Astrocyte (in vitro differentiated cells and primary cell): ENCODE data around the gene MBP. TPM values are rescaled to one million over a fixed set of nuclear protein-coding genes. Genes with fewer than 3 reads are reported as not detected.

Experiments
- DNase-seq: peaks from one replicate; pipeline ENCODE4 v3.0.0-alpha.2; 2010; ENCODE audit warnings: low read depth
- FAIRE-seq: peaks from 2 replicates; lab custom pipeline; 2011; peaks lifted over from hg19 to GRCh38; lab: Jason Lieb, UNC
- H2AFZ ChIP-seq: 2 replicates; pipeline ENCODE4 v1.6.0; 2012; ENCODE audit warnings: low read depth, low read length, inconsistent platforms
- H3K27ac ChIP-seq: 2 replicates; pipeline ENCODE4 v1.5.1; 2011; ENCODE audit warnings: low read depth, low read length, inconsistent platforms
- H3K27me3 ChIP-seq: 2 replicates; pipeline ENCODE4 v1.6.0; 2011; ENCODE audit warnings: low read length, inconsistent platforms; ENCODE audit not compliant: insufficient read depth
- H3K36me3 ChIP-seq: 2 replicates; pipeline ENCODE4 v1.5.1; 2011; ENCODE audit warnings: low read length, inconsistent platforms; ENCODE audit not compliant: insufficient read depth
- H3K4me1 ChIP-seq: 2 replicates; pipeline ENCODE4 v1.5.1; 2011; ENCODE audit warnings: low read length, inconsistent platforms; ENCODE audit not compliant: insufficient read depth
- H3K4me2 ChIP-seq: 2 replicates; pipeline ENCODE4 v1.6.0; 2012; ENCODE audit warnings: low read length, inconsistent platforms
- H3K4me3 ChIP-seq: 2 replicates; pipeline ENCODE4 v1.5.1; 2011; ENCODE audit warnings: low read depth, mild to moderate bottlenecking, low read length, inconsistent platforms; ENCODE audit not compliant: insufficient read depth
- H3K79me2 ChIP-seq: 2 replicates; pipeline ENCODE4 v1.6.0; 2012; ENCODE audit warnings: mild to moderate bottlenecking, low read length, inconsistent platforms; ENCODE audit not compliant: insufficient read depth
- H3K9ac ChIP-seq: 2 replicates; pipeline ENCODE4 v1.6.0; 2012; ENCODE audit warnings: mild to moderate bottlenecking, low read length, inconsistent platforms
- H3K9me3 ChIP-seq: 2 replicates; pipeline ENCODE4 v1.5.1; 2012; ENCODE audit warnings: low read depth, mild to moderate bottlenecking, low read length, inconsistent platforms; ENCODE audit not compliant: insufficient read depth
- H4K20me1 ChIP-seq: 2 replicates; pipeline ENCODE4 v1.6.0; 2012; ENCODE audit warnings: low read length, inconsistent platforms; ENCODE audit not compliant: insufficient read depth
- H3K27ac Mint-ChIP-seq: one replicate; pipeline ENCODE4 v1.8.0; 2021; ENCODE audit warnings: mild to moderate bottlenecking, mixed read lengths; ENCODE audit not compliant: unreplicated experiment
- H3K27me3 Mint-ChIP-seq: one replicate; pipeline ENCODE4 v1.8.0; 2021; ENCODE audit warnings: low read depth, mixed read lengths; ENCODE audit not compliant: unreplicated experiment
- H3K36me3 Mint-ChIP-seq: one replicate; pipeline ENCODE4 v1.8.0; 2021; ENCODE audit warnings: low read depth, mixed read lengths; ENCODE audit not compliant: unreplicated experiment
- H3K4me1 Mint-ChIP-seq: one replicate; pipeline ENCODE4 v1.8.0; 2021; ENCODE audit warnings: low read depth, mixed read lengths; ENCODE audit not compliant: unreplicated experiment
- H3K4me3 Mint-ChIP-seq: one replicate; pipeline ENCODE4 v1.8.0; 2021; ENCODE audit warnings: mild to moderate bottlenecking, moderate library complexity, mixed read lengths; ENCODE audit not compliant: unreplicated experiment
- H3K9me3 Mint-ChIP-seq: one replicate; pipeline ENCODE4 v1.8.0; 2021; ENCODE audit warnings: mild to moderate bottlenecking, mixed read lengths; ENCODE audit not compliant: unreplicated experiment
- CTCF ChIP-seq: IDR thresholded peaks from 2 replicates; pipeline ENCODE4 v1.5.1; 2011; ENCODE audit warnings: low read depth, mild to moderate bottlenecking, inconsistent platforms, low read length, moderate library complexity; ENCODE audit not compliant: insufficient read depth
- EZH2 ChIP-seq: IDR thresholded peaks from 2 replicates; pipeline ENCODE4 v1.6.1; 2012; ENCODE audit warnings: mild to moderate bottlenecking, low read length, inconsistent platforms; ENCODE audit not compliant: insufficient read depth
- total RNA-seq: library from RNA; stranded (reverse); gene quantifications from 2 replicates; pipeline ENCODE4 v1.2.1, GENCODE V29; 2021

Gene MBP
- total RNA-seq, 1 donor from 2014 or later = 11.4 TPM

- no peaks in the 10 kb centered on the region for H3K27me3 ChIP-seq
- no peak overlapping the region for H3K27ac ChIP-seq
- Mint-ChIP-seq H3K27ac (no peak overlapping the region), H3K4me1 (peaks cover 24% of the 10 kb centered on the region), H3K9me3 (no peaks in the 10 kb centered on the region), H3K4me3 (no peak overlapping the region), H3K27me3 (no peaks in the 10 kb centered on the region), H3K36me3 (no peaks in the 10 kb centered on the region)
- H3K4me3 ChIP-seq = no peak overlapping the region
- peaks cover 5% of the 10 kb centered on the region for H3K79me2 ChIP-seq
- FAIRE-seq = no peak
- no peaks in the 10 kb centered on the region for H4K20me1 ChIP-seq
- no peak overlapping the region for H3K4me2 ChIP-seq
- no peaks in the 10 kb centered on the region for H3K36me3 ChIP-seq
- H3K9me3 ChIP-seq = no peaks in the 10 kb centered on the region
- no peak overlapping the region for H2AFZ ChIP-seq
- DNase-seq = no peak
- peaks cover 14% of the 10 kb centered on the region for H3K4me1 ChIP-seq
- no peak overlapping the region for H3K9ac ChIP-seq
- TF ChIP-seq EZH2 (no peak), CTCF (no peak)
Measured at GRCh38 chr18:77090546-77091174, 41.9 kb downstream of the MBP start.

GRCh38 chr18:77089723-77090285, 42.8 kb downstream of the MBP start:
- Histone ChIP-seq H3K79me2 (peaks cover 5% of the 10 kb centered on the region), H3K4me2 (no peak overlapping the region), H3K27ac (no peak overlapping the region), H3K36me3 (no peaks in the 10 kb centered on the region), H3K27me3 (no peaks in the 10 kb centered on the region), H3K4me1 (peaks cover 14% of the 10 kb centered on the region), H3K4me3 (no peak overlapping the region), H4K20me1 (no peaks in the 10 kb centered on the region), H3K9ac (no peak overlapping the region), H3K9me3 (no peaks in the 10 kb centered on the region), H2AFZ (no peak overlapping the region)
- FAIRE-seq (no peak), DNase-seq (no peak)
- no peaks in the 10 kb centered on the region for H3K36me3 Mint-ChIP-seq
- H3K9me3 Mint-ChIP-seq = no peaks in the 10 kb centered on the region
- TF ChIP-seq CTCF (no peak), EZH2 (no peak)
- H3K27me3 Mint-ChIP-seq = no peaks in the 10 kb centered on the region
- H3K27ac Mint-ChIP-seq = no peak overlapping the region
- peaks cover 22% of the 10 kb centered on the region for H3K4me1 Mint-ChIP-seq
- H3K4me3 Mint-ChIP-seq = no peak overlapping the region
